Upper lobe of left lung (tissue), 6 donors: ENCODE measurements around the gene VSX2. TPM values are rescaled to one million over a fixed set of nuclear protein-coding genes. Genes with fewer than 3 reads are reported as not detected.
A peak's percentile ranks its signal among the peaks of the same experiment; 100 is the strongest.

Source experiments
- ATAC-seq, 2 donors: fragments of 200-7000 bp; cut with Tn5 transposase; one replicate each; pipeline ENCODE4 v1.9.1; 2022; ENCODE audit warnings: mild to moderate bottlenecking in 2 of 2, moderate library complexity in 2 of 2; ENCODE audit not compliant: low FRiP score in 2 of 2
- DNase-seq, 2 donors: peaks; one replicate each; pipeline ENCODE4 v3.0.0-alpha.2; 2019 to 2020
- H3K27ac ChIP-seq, 4 donors: fragments of 200-600 bp; sonication (generic); one replicate each; pipeline ENCODE4 v1.5.1; 2016 to 2019
- H3K27me3 ChIP-seq, 4 donors: fragments of 200-600 bp; sonication (generic); one replicate each; pipeline ENCODE4 v1.5.1; 2017 to 2019
- H3K36me3 ChIP-seq, 4 donors: fragments of 200-600 bp; sonication (generic); one replicate each; pipeline ENCODE4 v1.5.1; 2016 to 2019
- H3K4me1 ChIP-seq, 4 donors: fragments of 200-600 bp; sonication (generic); one replicate each; pipeline ENCODE4 v1.5.1; 2018 to 2019
- H3K4me3 ChIP-seq, 4 donors: fragments of 200-600 bp; sonication (generic); one replicate each; pipeline ENCODE4 v1.5.1; 2017 to 2019; ENCODE audit warnings: mild to moderate bottlenecking in 2 of 4, moderate library complexity in 1 of 4
- H3K9me3 ChIP-seq, 4 donors: fragments of 200-600 bp; sonication (generic); one replicate each; pipeline ENCODE4 v1.5.1; 2018 to 2019
- EP300 ChIP-seq, 4 donors: sonication (generic); formaldehyde crosslinking; IDR thresholded peaks; one replicate each; pipeline ENCODE4 v1.5.1; 2017; ENCODE audit warnings: antibody characterized with exemption in 4 of 4, control low read depth in 2 of 4
- POLR2A ChIP-seq, 4 donors: fragments of 450-650 bp; IDR thresholded peaks; one replicate each; pipeline ENCODE4 v1.5.1; 2016 to 2017; ENCODE audit warnings: antibody characterized with exemption in 4 of 4, mild to moderate bottlenecking in 2 of 4
- POLR2AphosphoS5 ChIP-seq, 2 donors: sonication (generic); formaldehyde crosslinking; IDR thresholded peaks; one replicate each; pipeline ENCODE4 v1.5.1; 2017; ENCODE audit warnings: antibody characterized with exemption in 2 of 2
- whole genome bisulfite sequencing, 2 donors: methylation state at CpG; one replicate each; pipeline ENCODE4 v1.1.5; 2017 to 2018; 5-methylcytosine and 5-hydroxymethylcytosine counted together
- total RNA-seq, 6 donors: library from RNA; depleted of rRNA in 4 of 6; stranded (reverse); fragments of >200 nt in 4 of 6; gene quantifications; one replicate each; pipeline versions ENCODE4 v1.1.0 to v1.2.1, GENCODE V29; 2016 to 2021
- TF ChIP-seq, protein P1 (sequence below), 6 experiments: fragments of 450-650 bp in 4 of 6; fragments of 200-600 bp in 2 of 6; sonication (generic) in 2 of 6; IDR thresholded peaks; one replicate each; pipeline ENCODE4 v1.5.1; 2016 to 2019; ENCODE audit warnings: antibody characterized with exemption in 6 of 6
- donor health status: DM: no; HTN: no; CAD: no; lungs with moderate emphysema.
- donor health status: DM: no; HTN: yes; CAD: no; lungs with severe emphysema.

Gene VSX2
- total RNA-seq, 6 donors from 2014 or later: 0.30 TPM; not detected in 5

DNA sequence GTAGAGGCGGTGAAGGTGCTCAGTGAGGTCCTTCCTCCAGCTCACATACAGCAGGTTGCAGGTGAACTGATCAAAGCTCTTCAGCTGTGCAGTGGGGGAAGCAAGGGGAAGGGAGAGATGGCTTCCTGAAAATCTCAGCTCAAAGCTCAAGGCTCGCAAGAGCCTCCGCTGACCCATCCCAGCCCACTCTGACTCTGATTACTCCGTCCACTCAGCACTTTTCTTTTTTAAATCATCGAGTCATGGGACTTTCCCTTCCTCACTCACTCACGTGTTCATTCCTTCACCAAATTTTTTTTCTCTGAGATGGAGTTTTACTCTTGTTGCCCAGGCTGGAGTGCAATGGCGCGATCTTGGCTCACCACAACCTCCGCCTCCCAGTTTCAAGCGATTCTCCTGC lies 58.7 kb downstream of the VSX2 start:
- 95% methylated on average over 10 of the region's 10 CpGs for WGBS, 2 donors
- Histone ChIP-seq H3K4me3 (no peak overlapping the region), H3K27me3 (no peaks in the 10 kb centered on the region), H3K4me1 (peaks cover 8 to 16% (median 11%) of the 10 kb centered on the region in 4 donors), H3K9me3 (no peaks in the 10 kb centered on the region), H3K36me3 (peaks cover 4 to 61% (median 36%) of the 10 kb centered on the region in 4 donors), H3K27ac (no peak overlapping the region)
- ATAC-seq: no peak
- no peak for DNase-seq
- TF ChIP-seq POLR2AphosphoS5 (IDR thresholded peaks at IDR 0.05): no peak
- TF ChIP-seq, protein P1, sequence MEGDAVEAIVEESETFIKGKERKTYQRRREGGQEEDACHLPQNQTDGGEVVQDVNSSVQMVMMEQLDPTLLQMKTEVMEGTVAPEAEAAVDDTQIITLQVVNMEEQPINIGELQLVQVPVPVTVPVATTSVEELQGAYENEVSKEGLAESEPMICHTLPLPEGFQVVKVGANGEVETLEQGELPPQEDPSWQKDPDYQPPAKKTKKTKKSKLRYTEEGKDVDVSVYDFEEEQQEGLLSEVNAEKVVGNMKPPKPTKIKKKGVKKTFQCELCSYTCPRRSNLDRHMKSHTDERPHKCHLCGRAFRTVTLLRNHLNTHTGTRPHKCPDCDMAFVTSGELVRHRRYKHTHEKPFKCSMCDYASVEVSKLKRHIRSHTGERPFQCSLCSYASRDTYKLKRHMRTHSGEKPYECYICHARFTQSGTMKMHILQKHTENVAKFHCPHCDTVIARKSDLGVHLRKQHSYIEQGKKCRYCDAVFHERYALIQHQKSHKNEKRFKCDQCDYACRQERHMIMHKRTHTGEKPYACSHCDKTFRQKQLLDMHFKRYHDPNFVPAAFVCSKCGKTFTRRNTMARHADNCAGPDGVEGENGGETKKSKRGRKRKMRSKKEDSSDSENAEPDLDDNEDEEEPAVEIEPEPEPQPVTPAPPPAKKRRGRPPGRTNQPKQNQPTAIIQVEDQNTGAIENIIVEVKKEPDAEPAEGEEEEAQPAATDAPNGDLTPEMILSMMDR (IDR thresholded peaks at IDR 0.05): no peak
- no peak for TF ChIP-seq EP300 (IDR thresholded peaks at IDR 0.05)
- TF ChIP-seq POLR2A (IDR thresholded peaks at IDR 0.05): no peak

DNA sequence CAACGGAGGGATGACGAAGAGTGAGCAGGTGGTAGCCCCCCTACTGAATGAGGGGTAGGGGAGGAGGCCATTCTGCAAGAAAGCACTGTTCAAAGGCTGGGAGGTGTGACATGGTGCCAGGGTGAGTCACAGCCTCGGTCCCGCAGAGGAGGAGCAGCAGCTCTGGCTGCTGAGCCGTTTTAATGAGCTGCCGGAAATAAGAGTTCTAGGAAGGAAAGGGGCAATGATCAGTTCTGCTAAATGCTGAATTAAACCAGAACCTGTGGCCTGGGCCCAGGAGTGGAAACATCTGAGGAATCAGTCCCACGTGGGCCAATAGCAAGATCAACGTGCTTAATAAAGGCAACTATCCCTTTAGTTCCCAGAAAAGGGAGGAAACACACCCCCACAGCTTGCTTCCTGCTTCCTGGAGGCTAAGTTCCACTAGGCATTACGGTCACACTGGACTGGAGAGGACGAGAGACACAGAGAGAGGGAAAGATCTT lies 59.9 kb downstream of the VSX2 start:
- no peaks in the 10 kb centered on the region for H3K27me3 ChIP-seq
- H3K27ac ChIP-seq: peak overlapping the region; percentile 27 to 60 (median 43)
- H3K36me3 ChIP-seq: peaks cover 4 to 53% (median 36%) of the 10 kb centered on the region in 4 donors
- no peak for DNase-seq
- H3K4me3 ChIP-seq: no peak overlapping the region
- peaks cover 13 to 24% (median 17%) of the 10 kb centered on the region in 4 donors for H3K4me1 ChIP-seq
- no peaks in the 10 kb centered on the region for H3K9me3 ChIP-seq
- ATAC-seq: no peak
- 53 to 57% methylated on average over 9 to 10 of the region's 10 CpGs for whole genome bisulfite sequencing, 2 donors
- TF ChIP-seq, protein P1 (IDR thresholded peaks at IDR 0.05): no peak
- no peak for TF ChIP-seq POLR2A (IDR thresholded peaks at IDR 0.05)
- peak in 1 of 4 donors; percentile 47 for TF ChIP-seq EP300 (IDR thresholded peaks at IDR 0.05)
- peak; percentile 13 to 37 for TF ChIP-seq POLR2AphosphoS5 (IDR thresholded peaks at IDR 0.05)

DNA sequence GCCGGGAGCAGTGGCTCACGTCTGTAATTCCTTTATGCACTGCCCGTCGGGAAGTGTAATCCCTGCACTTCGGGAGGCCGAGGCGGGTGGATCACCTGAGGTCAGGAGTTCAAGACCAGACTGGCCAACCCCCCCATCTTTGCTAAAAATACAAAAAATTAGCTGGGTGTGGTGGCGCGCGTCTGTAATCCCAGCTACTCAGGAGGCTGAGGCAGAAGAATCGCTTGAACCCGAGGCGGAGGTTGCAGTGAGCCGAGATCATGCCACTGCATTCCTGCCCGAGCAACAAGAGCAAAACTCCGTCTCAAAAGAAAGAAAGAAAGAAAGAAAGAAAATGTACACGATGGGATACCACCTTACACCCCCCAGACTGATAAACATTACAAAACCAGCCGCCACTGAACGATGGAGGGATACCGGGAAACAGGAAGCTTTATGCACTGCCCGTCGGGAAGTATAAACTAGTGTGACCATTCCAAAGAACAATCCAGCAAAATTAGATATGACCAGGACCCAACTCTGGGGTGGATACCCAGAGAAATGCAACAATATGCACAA lies 62.4 kb downstream of the VSX2 start:
- H3K36me3 ChIP-seq: peaks cover 0 to 29% (median 15%) of the 10 kb centered on the region in 4 donors
- peak overlapping the region in 2 of 4 donors; percentile 90 for H3K27ac ChIP-seq
- no peaks in the 10 kb centered on the region for H3K27me3 ChIP-seq
- H3K9me3 ChIP-seq: no peaks in the 10 kb centered on the region
- no peak for DNase-seq
- peaks cover 13 to 24% (median 17%) of the 10 kb centered on the region in 4 donors for H3K4me1 ChIP-seq
- TF ChIP-seq POLR2AphosphoS5 (IDR thresholded peaks at IDR 0.05): no peak
- TF ChIP-seq EP300 (IDR thresholded peaks at IDR 0.05): no peak
- TF ChIP-seq, protein P1 (IDR thresholded peaks at IDR 0.05): no peak
- no peak for TF ChIP-seq POLR2A (IDR thresholded peaks at IDR 0.05)
- 20 to 24% methylated on average over 22 of the region's 22 CpGs for WGBS, 2 donors
- no peak for ATAC-seq
- peak overlapping the region; percentile 45 to 95 (median 84) for H3K4me3 ChIP-seq

DNA sequence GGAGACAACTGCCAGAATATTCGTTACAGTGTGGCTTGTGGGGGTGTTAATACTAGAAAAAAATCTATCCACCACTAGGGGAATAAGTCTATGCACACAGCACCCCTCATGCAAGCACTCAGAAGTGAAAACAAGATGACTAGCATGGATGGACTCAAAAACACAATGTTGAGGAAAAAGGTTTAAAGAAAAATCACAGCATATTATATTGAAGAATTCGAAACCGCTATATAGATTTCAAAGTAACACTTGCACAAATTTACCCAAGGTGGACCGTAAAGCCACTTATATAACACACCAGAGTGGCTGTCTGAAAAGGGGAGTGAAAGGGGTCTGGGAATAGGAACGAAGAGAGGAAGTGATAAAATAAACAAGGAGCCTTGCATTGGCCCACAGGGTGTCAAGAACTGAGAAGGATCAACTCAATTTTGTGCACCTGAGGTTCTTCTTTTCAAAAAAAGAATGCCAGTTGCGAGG lies 62.9 kb downstream of the VSX2 start:
- peaks cover 13 to 24% (median 17%) of the 10 kb centered on the region in 4 donors for H3K4me1 ChIP-seq
- no peak for DNase-seq
- H3K9me3 ChIP-seq: no peaks in the 10 kb centered on the region
- H3K36me3 ChIP-seq: peaks cover 0 to 23% (median 13%) of the 10 kb centered on the region in 4 donors
- peak overlapping the region; percentile 45 to 95 (median 84) for H3K4me3 ChIP-seq
- peak; percentile 75 to 86 for ATAC-seq
- no peaks in the 10 kb centered on the region for H3K27me3 ChIP-seq
- peak overlapping the region; percentile 85 to 90 (median 88) for H3K27ac ChIP-seq
- no peak for TF ChIP-seq POLR2AphosphoS5 (IDR thresholded peaks at IDR 0.05)
- no peak for TF ChIP-seq EP300 (IDR thresholded peaks at IDR 0.05)
- TF ChIP-seq, protein P1 (IDR thresholded peaks at IDR 0.05): peak; percentile 31 to 61 (median 46)
- WGBS, 2 donors: 0 to 1% methylated on average over 6 of the region's 6 CpGs
